Ascending aorta (tissue), 2 donors: Measurements from ENCODE around the gene GFER. TPM values are rescaled to one million over a fixed set of nuclear protein-coding genes. Genes with fewer than 3 reads are reported as not detected.

Source experiments
- DNase-seq, 2 donors: peaks; one replicate each; pipeline ENCODE4 v3.0.0-alpha.2; 2019; ENCODE audit warnings: low spot score in 2 of 2
- H3K27ac ChIP-seq, 2 donors: fragments of 200-600 bp; sonication (generic); one replicate each; pipeline ENCODE4 v1.5.1; 2016 to 2017; ENCODE audit warnings: mild to moderate bottlenecking in 1 of 2
- H3K27me3 ChIP-seq: fragments of 200-600 bp; sonication (generic); one replicate; pipeline ENCODE4 v1.5.1; 2017
- H3K36me3 ChIP-seq, 2 donors: fragments of 200-600 bp; sonication (generic); one replicate each; pipeline ENCODE4 v1.5.1; 2016
- H3K4me1 ChIP-seq, 2 donors: fragments of 200-600 bp; sonication (generic); one replicate each; pipeline ENCODE4 v1.5.1; 2016 to 2017; ENCODE audit warnings: mild to moderate bottlenecking in 1 of 2
- H3K4me3 ChIP-seq, 2 donors: fragments of 200-600 bp; sonication (generic); one replicate each; pipeline ENCODE4 v1.5.1; 2016 to 2017; ENCODE audit warnings: mild to moderate bottlenecking in 1 of 2
- H3K9me3 ChIP-seq, 2 donors: fragments of 200-600 bp; sonication (generic); one replicate each; pipeline ENCODE4 v1.5.1; 2016
- CTCF ChIP-seq, 3 experiments: fragments of 200-600 bp in 2 of 3; fragments of 450-650 bp in 1 of 3; sonication (generic) in 2 of 3; IDR thresholded peaks; one replicate each; pipeline ENCODE4 v1.5.1; 2016 to 2019; ENCODE audit warnings: antibody characterized with exemption in 3 of 3, mild to moderate bottlenecking in 1 of 3, moderate library complexity in 1 of 3
- intact Hi-C: fragments of 100-400 bp; cut with DNase I; formaldehyde crosslinking; loops from one replicate; pipeline ENCODE4 v1.15.1; 2023
- total RNA-seq: library from RNA; depleted of rRNA; stranded (reverse); fragments of >200 nt; gene quantifications from one replicate; pipeline ENCODE4 v1.1.0, GENCODE V29; 2016

Gene GFER
- total RNA-seq, 1 donor from 2014 or later, result 2.7 TPM

GRCh38 chr16:1964506-1965395, 19.2 kb upstream of the GFER start, which contains the start of gene RPS2:
Gene RPS2, minus strand, starts transcription at chr16:1964826. Its CDS starts 201 bp downstream, at chr16:1964625.
- H3K4me1 ChIP-seq, result peaks cover 3 to 21% of the 10 kb centered on the region in 2 donors
- peaks cover 24 to 29% of the 10 kb centered on the region in 2 donors for H3K36me3 ChIP-seq
- intact Hi-C loops, result loop anchor here (10.0 kb wide), 1 partner anchor 550 kb away; the partner anchor contains the start of gene ATP6V0C
- no peak for TF ChIP-seq CTCF (IDR thresholded peaks at IDR 0.05)
- no peaks in the 10 kb centered on the region for H3K27me3 ChIP-seq
- H3K9me3 ChIP-seq, result no peaks in the 10 kb centered on the region
- H3K4me3 ChIP-seq, result peak within 1 kb of the TSS; percentile 92 to 94
- DNase-seq, result peak; percentile 94 to 100
- H3K27ac ChIP-seq, result peak within 1 kb of the TSS; percentile 99

DNA sequence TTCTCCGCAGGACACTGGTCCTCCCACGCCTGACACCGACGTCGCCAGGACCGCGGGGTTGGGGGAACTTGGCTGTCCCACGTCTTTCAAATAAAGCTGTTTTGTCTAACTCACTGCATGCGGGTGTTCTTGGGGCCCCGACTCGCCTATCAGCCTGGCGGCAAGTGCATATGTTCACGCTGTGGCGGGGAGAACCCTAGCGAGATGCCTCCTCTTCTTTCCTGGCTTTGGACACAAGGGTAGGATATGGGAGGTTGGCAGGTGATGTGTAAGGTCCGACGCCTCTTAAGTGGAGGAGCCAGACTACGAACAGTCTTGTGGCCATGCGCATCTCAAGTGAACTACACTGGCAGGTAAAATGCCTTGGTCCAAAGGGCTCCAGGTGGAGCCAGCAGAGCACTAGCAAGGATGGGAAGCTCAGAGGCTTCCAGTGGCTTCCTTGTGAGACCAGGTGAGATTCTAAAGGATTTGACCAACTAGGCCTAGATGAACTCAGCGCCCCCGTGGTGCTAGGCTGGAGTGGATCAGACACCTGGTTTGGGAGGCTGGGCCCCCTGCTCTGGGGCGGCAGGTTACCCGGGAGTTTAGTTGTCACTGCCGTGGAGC, 18.5 kb upstream of the GFER start:
- peaks cover 24 to 29% of the 10 kb centered on the region in 2 donors for H3K36me3 ChIP-seq
- no peak for DNase-seq
- intact Hi-C loops, result loop anchor here (10.0 kb wide), 1 partner anchor 549 kb away; the partner anchor contains the start of gene ATP6V0C
- no peaks in the 10 kb centered on the region for H3K9me3 ChIP-seq
- no peak for TF ChIP-seq CTCF (IDR thresholded peaks at IDR 0.05)
- H3K4me1 ChIP-seq, result peaks cover 2 to 13% of the 10 kb centered on the region in 2 donors
- H3K4me3 ChIP-seq, result peak overlapping the region; percentile 92 to 94
- peak overlapping the region; percentile 99 for H3K27ac ChIP-seq
- no peaks in the 10 kb centered on the region for H3K27me3 ChIP-seq

DNA sequence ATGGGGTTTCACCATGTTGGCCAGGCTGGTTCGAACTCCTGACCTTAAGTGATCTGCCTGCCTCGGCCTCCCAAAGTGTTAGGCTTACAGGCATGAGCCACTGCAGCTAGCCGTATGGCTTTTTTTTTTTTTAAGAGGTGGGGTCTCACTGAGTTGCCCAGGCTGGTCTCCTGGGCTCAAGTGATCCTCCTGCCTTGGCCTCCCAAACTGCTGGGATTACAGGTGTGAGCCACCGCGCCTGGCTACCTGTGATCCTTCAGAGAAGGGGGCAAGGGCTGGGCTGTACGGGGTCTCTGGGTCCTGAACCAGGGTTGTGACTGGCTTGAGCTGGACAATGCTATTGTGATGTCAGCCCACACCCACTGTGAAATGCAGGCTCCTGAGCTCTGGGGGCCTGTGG, 17.5 kb upstream of the GFER start, which contains the start of gene RNF151:
RNF151 (plus strand) TSS at position 397 of the 400 bp plus-strand sequence. CDS start 26 bp downstream, outside the sequence.
- intact Hi-C loops, result loop anchor here (10.0 kb wide), 1 partner anchor 548 kb away; the partner anchor contains the start of gene ATP6V0C
- DNase-seq, result no peak
- H3K27me3 ChIP-seq, result no peaks in the 10 kb centered on the region
- peak within 1 kb of the TSS; percentile 99 for H3K27ac ChIP-seq
- H3K9me3 ChIP-seq, result no peaks in the 10 kb centered on the region
- H3K4me1 ChIP-seq, result peaks cover 6 to 17% of the 10 kb centered on the region in 2 donors
- peak within 1 kb of the TSS; percentile 92 to 94 for H3K4me3 ChIP-seq
- no peak for TF ChIP-seq CTCF (IDR thresholded peaks at IDR 0.05)
- H3K36me3 ChIP-seq, result peaks cover 20 to 26% of the 10 kb centered on the region in 2 donors

DNA sequence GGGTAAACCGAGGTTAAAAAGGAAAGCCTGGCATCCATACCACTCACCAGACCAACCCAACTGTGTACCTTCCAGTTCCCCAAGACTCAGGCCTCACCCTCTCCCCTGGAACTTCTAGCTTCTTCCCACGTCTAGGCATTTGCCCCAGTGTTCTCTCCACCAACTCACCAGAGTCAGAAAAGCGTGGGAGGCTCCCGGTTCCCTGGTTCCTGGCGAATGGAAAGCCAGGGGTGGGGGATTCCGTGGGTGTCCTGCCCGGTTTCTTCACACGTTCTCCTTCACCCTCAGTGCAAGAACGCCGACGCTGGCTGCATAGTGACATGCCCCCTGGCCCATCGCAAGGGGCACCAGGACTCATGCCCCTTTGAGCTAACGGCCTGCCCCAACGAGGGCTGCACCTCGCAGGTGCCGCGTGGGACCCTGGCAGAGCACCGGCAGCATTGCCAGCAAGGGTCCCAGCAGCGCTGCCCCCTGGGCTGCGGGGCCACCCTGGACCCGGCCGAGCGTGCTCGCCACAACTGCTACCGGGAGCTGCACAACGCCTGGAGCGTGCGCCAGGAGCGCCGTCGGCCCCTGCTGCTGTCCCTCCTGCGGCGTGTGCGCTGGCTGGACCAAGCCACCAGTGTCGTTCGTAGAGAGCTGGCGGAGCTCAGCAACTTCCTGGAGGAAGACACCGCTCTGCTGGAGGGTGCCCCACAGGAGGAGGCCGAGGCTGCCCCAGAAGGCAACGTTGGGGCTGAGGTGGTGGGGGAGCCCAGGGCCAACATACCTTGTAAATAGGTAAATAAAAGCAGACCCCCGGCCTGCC, 15.6 kb upstream of the GFER start:
- no peak overlapping the region for H3K4me3 ChIP-seq
- peaks cover 16 to 24% of the 10 kb centered on the region in 2 donors for H3K4me1 ChIP-seq
- no peaks in the 10 kb centered on the region for H3K27me3 ChIP-seq
- no peak for DNase-seq
- intact Hi-C loops, result loop anchor here (10.0 kb wide), 1 partner anchor 546 kb away; the partner anchor contains the start of gene ATP6V0C
- no peak for TF ChIP-seq CTCF (IDR thresholded peaks at IDR 0.05)
- H3K27ac ChIP-seq, result no peak overlapping the region
- H3K9me3 ChIP-seq, result no peaks in the 10 kb centered on the region
- peaks cover 1 to 7% of the 10 kb centered on the region in 2 donors for H3K36me3 ChIP-seq
